ENCODE measurements around the gene GCNT3.
A peak's percentile ranks its signal among the peaks of the same experiment; 100 is the strongest.

The GCNT3 gene

GRCh38 chr15:59611276-59612260 lies at the start of gene GCNT3:
GCNT3 (plus strand) TSS chr15:59611783; CDS start chr15:59618239, 6,456 bp downstream.
- peak; percentile 46 for DNase-seq (ENCODE audit: low spot score)

- DNase-seq (ENCODE audit: low spot score), result no peak
Measured at GRCh38 chr15:59562448-59563186, 49.0 kb upstream of the GCNT3 start.

- DNase-seq (ENCODE audit: low spot score), result no peak
Measured at GRCh38 chr15:59565299-59565698, 46.3 kb upstream of the GCNT3 start.

GRCh38 chr15:59567324-59567723 lies 44.3 kb upstream of the GCNT3 start:
- no peak for DNase-seq (ENCODE audit: low spot score)

- no peak for DNase-seq (ENCODE audit: low spot score)
Measured at GRCh38 chr15:59569477-59569876, 42.1 kb upstream of the GCNT3 start.

GRCh38 chr15:59570315-59570714 lies 41.3 kb upstream of the GCNT3 start:
- no peak for DNase-seq (ENCODE audit: low spot score)

GRCh38 chr15:59571606-59572005 lies 40.0 kb upstream of the GCNT3 start:
- no peak for DNase-seq (ENCODE audit: low spot score)

GRCh38 chr15:59583088-59583487 lies 28.5 kb upstream of the GCNT3 start:
- DNase-seq (ENCODE audit: low spot score), result no peak

GRCh38 chr15:59587085-59587826 lies 24.3 kb upstream of the GCNT3 start:
- DNase-seq (ENCODE audit: low spot score), result no peak

- DNase-seq (ENCODE audit: low spot score), result no peak
Measured at GRCh38 chr15:59590027-59590426, 21.6 kb upstream of the GCNT3 start.

- DNase-seq (ENCODE audit: low spot score), result no peak
Measured at GRCh38 chr15:59591356-59591755, 20.2 kb upstream of the GCNT3 start.

- peak; percentile 56 for DNase-seq (ENCODE audit: low spot score)
Measured at GRCh38 chr15:59594493-59594942, 17.1 kb upstream of the GCNT3 start.

GRCh38 chr15:59594991-59595390 lies 16.6 kb upstream of the GCNT3 start:
- no peak for DNase-seq (ENCODE audit: low spot score)

- DNase-seq (ENCODE audit: low spot score), result no peak
Measured at GRCh38 chr15:59595434-59595915, 16.1 kb upstream of the GCNT3 start.

- no peak for DNase-seq (ENCODE audit: low spot score)
Measured at GRCh38 chr15:59596640-59597039, 14.9 kb upstream of the GCNT3 start.

GRCh38 chr15:59598461-59598860 lies 13.1 kb upstream of the GCNT3 start:
- no peak for DNase-seq (ENCODE audit: low spot score)

- DNase-seq (ENCODE audit: low spot score), result no peak
Measured at GRCh38 chr15:59605994-59606393, 5.6 kb upstream of the GCNT3 start.

GRCh38 chr15:59609730-59610712 lies 1.6 kb upstream of the GCNT3 start:
- DNase-seq (ENCODE audit: low spot score), result no peak

GRCh38 chr15:59614153-59614552 lies 2.6 kb downstream of the GCNT3 start:
- DNase-seq (ENCODE audit: low spot score), result no peak

GRCh38 chr15:59615661-59616060 lies 4.1 kb downstream of the GCNT3 start:
- no peak for DNase-seq (ENCODE audit: low spot score)

- no peak for DNase-seq (ENCODE audit: low spot score)
Measured at GRCh38 chr15:59616379-59616778, 4.8 kb downstream of the GCNT3 start.

Data from AG20443 (cell line).